ENCODE results near the gene ZNF2.
A peak's percentile ranks its signal among the peaks of the same experiment; 100 is the strongest.

The ZNF2 gene

GRCh38 chr2:95206096-95206495 lies 40.5 kb downstream of the ZNF2 start:
- DNase-seq (ENCODE audit: low read depth): no peak

- peak; percentile 68 for DNase-seq (ENCODE audit: low read depth)
Observed at GRCh38 chr2:95207111-95207961, 41.7 kb downstream of the ZNF2 start, which contains the start of gene ZNF892. TSS of gene ZNF892 (plus strand) at chr2:95207521. CDS start at chr2:95207816, 295 bp downstream.

DNA sequence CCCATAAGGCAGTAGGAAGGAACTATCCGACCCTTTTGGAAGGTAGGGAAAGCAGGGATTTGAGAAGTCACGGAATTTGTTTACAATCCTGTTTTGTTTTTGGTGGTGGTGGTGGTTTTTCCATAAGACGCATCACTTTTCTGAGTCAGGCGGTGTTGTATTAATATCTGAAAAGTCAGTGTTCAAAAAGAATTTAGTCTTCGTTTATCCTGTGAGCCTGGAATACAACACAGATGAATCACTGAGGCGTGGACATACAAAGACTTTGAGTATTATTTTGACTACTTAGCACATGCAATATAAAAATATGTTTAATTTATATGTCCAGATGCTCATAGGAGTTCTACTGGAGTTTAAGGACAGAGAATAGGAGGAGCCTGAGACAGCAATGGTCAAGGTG lies 42.5 kb downstream of the ZNF2 start:
- no peak for DNase-seq (ENCODE audit: low read depth)

DNA sequence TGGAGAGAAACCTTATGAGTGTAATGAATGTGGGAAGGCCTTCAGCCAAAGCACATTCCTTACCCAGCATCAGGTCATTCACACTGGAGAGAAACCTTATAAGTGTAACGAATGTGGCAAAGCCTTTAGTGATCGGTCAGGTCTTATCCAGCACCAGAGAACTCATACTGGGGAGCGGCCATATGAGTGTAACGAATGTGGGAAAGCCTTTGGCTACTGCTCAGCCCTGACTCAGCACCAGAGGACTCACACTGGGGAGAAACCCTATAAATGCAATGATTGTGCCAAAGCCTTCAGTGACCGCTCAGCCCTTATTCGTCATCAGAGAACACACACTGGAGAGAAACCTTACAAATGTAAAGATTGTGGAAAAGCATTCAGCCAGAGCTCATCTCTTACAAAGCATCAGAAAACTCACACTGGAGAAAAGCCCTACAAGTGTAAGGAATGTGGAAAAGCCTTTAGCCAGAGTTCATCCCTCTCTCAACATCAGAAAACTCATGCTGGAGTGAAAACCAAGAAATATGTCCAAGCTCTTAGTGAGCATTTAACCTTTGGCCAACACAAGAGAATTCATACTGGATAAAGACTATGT lies 49.5 kb downstream of the ZNF2 start:
- no peak for DNase-seq (ENCODE audit: low read depth)

GRCh38 chr2:95220449-95220848 lies 54.8 kb downstream of the ZNF2 start:
- DNase-seq (ENCODE audit: low read depth): no peak

DNA sequence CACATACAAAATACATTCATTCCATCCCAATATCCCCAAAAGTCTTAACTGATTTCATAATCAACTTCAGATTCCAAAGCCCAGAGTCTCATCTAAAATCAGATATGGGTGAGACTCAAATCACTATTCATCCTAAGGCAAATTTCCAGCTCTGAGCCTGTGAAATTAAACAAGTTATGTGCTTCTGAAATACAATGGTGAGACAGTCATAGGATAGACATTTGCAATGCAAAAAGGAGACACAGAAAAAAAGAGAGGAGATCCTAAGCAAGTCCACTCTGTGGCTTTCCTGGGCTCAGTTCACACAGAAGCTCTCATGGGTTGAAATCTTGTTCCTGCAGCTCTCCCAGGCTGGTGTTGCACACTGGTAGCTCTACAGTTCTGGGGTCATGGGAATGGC lies 60.0 kb downstream of the ZNF2 start:
- DNase-seq (ENCODE audit: low read depth): no peak

GRCh38 chr2:95231723-95232122 lies 66.1 kb downstream of the ZNF2 start:
- peak; percentile 2 for DNase-seq (ENCODE audit: low read depth)

DNA sequence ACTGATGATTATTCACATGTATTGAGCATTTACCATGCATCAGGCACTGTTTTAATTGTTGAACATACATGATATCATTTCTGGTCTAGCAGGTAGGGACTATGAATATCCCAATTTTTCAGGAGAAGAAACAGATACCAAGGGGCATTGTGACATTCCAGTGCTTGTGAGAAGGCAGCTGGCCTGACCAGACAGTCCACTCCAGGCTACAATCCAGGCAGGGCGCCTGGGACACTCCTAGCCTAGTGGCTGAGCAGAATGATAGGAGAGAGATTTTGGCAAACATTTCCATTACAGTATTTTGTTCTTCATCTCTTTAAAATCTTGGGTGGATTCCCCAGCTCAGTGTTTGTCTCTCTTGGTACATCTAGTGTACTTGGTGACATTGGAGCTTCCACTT lies 66.6 kb downstream of the ZNF2 start:
- no peak for DNase-seq (ENCODE audit: low read depth)
